ENCODE data around the gene NR1I2.

NR1I2 gene

GRCh38 chr3:119861681-119862080 is 79.8 kb downstream of the NR1I2 start:
- no peak for TF ChIP-seq MAX (IDR thresholded peaks at IDR 0.05)

GRCh38 chr3:119862616-119863015 is 80.7 kb downstream of the NR1I2 start:
- no peak for TF ChIP-seq TCF12 (IDR thresholded peaks at IDR 0.05; ENCODE audit: low read depth)
- no peak for TF ChIP-seq CREB1 (IDR thresholded peaks at IDR 0.05; ENCODE audit: low read depth)
- no peak for TF ChIP-seq TAF1 (IDR thresholded peaks at IDR 0.05; ENCODE audit: low read depth)

- no peak for TF ChIP-seq EP300 (IDR thresholded peaks at IDR 0.05; ENCODE audit: borderline replicate concordance)
- TF ChIP-seq NFIC (IDR thresholded peaks at IDR 0.05): no peak
- no peak for TF ChIP-seq MAX (IDR thresholded peaks at IDR 0.05)
- TF ChIP-seq ZBTB7A (IDR thresholded peaks at IDR 0.05; ENCODE audit: low read depth): no peak
- no peak for TF ChIP-seq TCF12 (IDR thresholded peaks at IDR 0.05; ENCODE audit: low read depth)
- TF ChIP-seq TEAD4 (IDR thresholded peaks at IDR 0.05): no peak
- no peak for TF ChIP-seq RAD21 (IDR thresholded peaks at IDR 0.05; ENCODE audit: low read depth)
- no peak for TF ChIP-seq FOXM1 (IDR thresholded peaks at IDR 0.05; ENCODE audit: borderline replicate concordance, low read depth)
- no peak for TF ChIP-seq CREB1 (IDR thresholded peaks at IDR 0.05; ENCODE audit: low read depth)
- no peak for TF ChIP-seq TAF1 (IDR thresholded peaks at IDR 0.05; ENCODE audit: low read depth)
- no peak for TF ChIP-seq EGR1 (IDR thresholded peaks at IDR 0.05)
- no peak for TF ChIP-seq REST (IDR thresholded peaks at IDR 0.05; ENCODE audit: low read depth)
- no peak for TF ChIP-seq YY1 (IDR thresholded peaks at IDR 0.05; ENCODE audit: low read depth)
- no peak for TF ChIP-seq USF1 (IDR thresholded peaks at IDR 0.05)
- TF ChIP-seq CEBPB (IDR thresholded peaks at IDR 0.05): no peak
Measured at GRCh38 chr3:119864476-119864875, 82.6 kb downstream of the NR1I2 start.

All from Ishikawa (cell line).